Ureter (tissue), 1 donor: ENCODE results near the gene GTF3C1. TPM values are rescaled to one million over a fixed set of nuclear protein-coding genes. Genes with fewer than 3 reads are reported as not detected.

Source experiments
- DNase-seq: peaks from one replicate; pipeline ENCODE4 v3.0.0-alpha.2; 2020; ENCODE audit warnings: low spot score
- total RNA-seq: library from RNA; stranded (reverse); gene quantifications from one replicate; pipeline ENCODE4 v1.2.4, GENCODE V29; 2023
- donor health status: DM: yes; HTN: yes; CAD: no.

GTF3C1 gene
- total RNA-seq, 1 donor from 2014 or later, result 72.5 TPM

- DNase-seq, result peak; percentile 55
Measured at GRCh38 chr16:27520982-27521673, 28.6 kb downstream of the GTF3C1 start.

GRCh38 chr16:27518226-27518625 is 31.5 kb downstream of the GTF3C1 start:
- DNase-seq, result no peak

GRCh38 chr16:27517664-27518063 is 32.0 kb downstream of the GTF3C1 start:
- no peak for DNase-seq

- DNase-seq, result no peak
Measured at GRCh38 chr16:27516365-27516764, 33.3 kb downstream of the GTF3C1 start.

- no peak for DNase-seq
Measured at GRCh38 chr16:27515874-27516353, 33.8 kb downstream of the GTF3C1 start.

- DNase-seq, result no peak
Measured at GRCh38 chr16:27514806-27515205, 34.9 kb downstream of the GTF3C1 start.

GRCh38 chr16:27511657-27512448 is 37.9 kb downstream of the GTF3C1 start:
- DNase-seq, result no peak

- no peak for DNase-seq
Measured at GRCh38 chr16:27508476-27508875, 41.2 kb downstream of the GTF3C1 start.

- no peak for DNase-seq
Measured at GRCh38 chr16:27506771-27507170, 42.9 kb downstream of the GTF3C1 start.

- DNase-seq, result no peak
Measured at GRCh38 chr16:27505297-27506236, 44.1 kb downstream of the GTF3C1 start.

- DNase-seq, result no peak
Measured at GRCh38 chr16:27503662-27504061, 46.1 kb downstream of the GTF3C1 start.

GRCh38 chr16:27500801-27501200 is 48.9 kb downstream of the GTF3C1 start:
- DNase-seq, result no peak

- no peak for DNase-seq
Measured at GRCh38 chr16:27499659-27500055, 50.1 kb downstream of the GTF3C1 start.

GRCh38 chr16:27498916-27499658 is 50.6 kb downstream of the GTF3C1 start:
- no peak for DNase-seq

GRCh38 chr16:27498031-27498825 is 51.5 kb downstream of the GTF3C1 start:
- no peak for DNase-seq

- DNase-seq, result peak; percentile 54
Measured at GRCh38 chr16:27495191-27495590, 54.5 kb downstream of the GTF3C1 start.

- DNase-seq, result no peak
Measured at GRCh38 chr16:27492588-27492979, 57.1 kb downstream of the GTF3C1 start.

- no peak for DNase-seq
Measured at GRCh38 chr16:27491894-27492587, 57.7 kb downstream of the GTF3C1 start.

GRCh38 chr16:27489906-27490305 is 59.8 kb downstream of the GTF3C1 start:
- no peak for DNase-seq

- no peak for DNase-seq
Measured at GRCh38 chr16:27489421-27489820, 60.3 kb downstream of the GTF3C1 start.
